HCT116 (cell line): ENCODE data around the gene AUTS2. TPM values are rescaled to one million over a fixed set of nuclear protein-coding genes. Genes with fewer than 3 reads are reported as not detected.

ENCODE experiments used
- ATAC-seq: fragments of 200-7000 bp; cut with Tn5 transposase; 2 replicates; pipeline ENCODE4 v1.9.1; 2020; ENCODE audit warnings: mild to moderate bottlenecking, moderate library complexity
- BruUV-seq: library from RNA; stranded (reverse); fragments of 400-500 nt; replicated peaks from 2 replicates; lab custom pipeline; 2021; lab: Mats Ljungman, UMichigan
- CTCF ChIA-PET: fragments of 300-600 bp; sonication (Branson Sonifier 250); formaldehyde crosslinking; loops from one replicate; lab custom pipeline; 2021; ENCODE audit warnings: antibody characterized with exemption; lab: Charles Lee
- POLR2A ChIA-PET: fragments of 300-600, 350-600 bp; sonication (Branson Sonifier 250); formaldehyde crosslinking; loops from one replicate; lab custom pipeline; 2021; ENCODE audit warnings: antibody characterized with exemption; lab: Charles Lee
- RAD21 ChIA-PET, 2 experiments: fragments of 300-600 bp; sonication (Branson Sonifier 250); formaldehyde crosslinking; loops; one replicate each; lab custom pipeline; 2023; ENCODE audit warnings: low total read pairs in 2 of 2; ENCODE audit not compliant: uncharacterized antibody in 2 of 2, unreplicated experiment in 2 of 2, low non-redundant PET in 1 of 2; lab: Charles Lee
- DNase-seq: peaks from one replicate; pipeline ENCODE4 v3.0.0-alpha.2; 2010; ENCODE audit warnings: low read depth, low spot score
- H2AFZ ChIP-seq: fragments of 200-600 bp; shearing (Covaris generic), sonication (generic); 2 replicates; pipeline ENCODE4 v1.6.1; 2017; ENCODE audit warnings: low read depth, mixed run types, mixed read lengths, antibody characterized with exemption, low read length; ENCODE audit not compliant: poor library complexity, severe bottlenecking
- H3K27ac ChIP-seq: 2 replicates; pipeline ENCODE4 v1.5.1; 2012; ENCODE audit warnings: low read depth, low read length
- H3K27me3 ChIP-seq: fragments of 200-600 bp; sonication (generic); 2 replicates; pipeline ENCODE4 v1.6.1; 2016; ENCODE audit warnings: mixed run types, low read length, mixed read lengths; ENCODE audit not compliant: insufficient read depth
- H3K36me3 ChIP-seq, 2 experiments: fragments of 200-500 bp in 1 of 2; fragments of 200-600 bp in 1 of 2; sonication (Bioruptor generic) in 1 of 2; sonication (generic) in 1 of 2; 2 replicates each; pipeline versions ENCODE4 v1.5.1 to v1.6.1; 2014 to 2016; ENCODE audit warnings: low read length in 2 of 2, inconsistent platforms in 1 of 2, mixed read lengths in 1 of 2, mixed run types in 1 of 2; ENCODE audit not compliant: insufficient read depth in 2 of 2, control insufficient read depth in 1 of 2
- H3K4me1 ChIP-seq, 2 experiments: fragments of 200-600 bp in 1 of 2; sonication (generic) in 1 of 2; 2 replicates each; pipeline versions ENCODE4 v1.5.1 to v1.6.1; 2012 to 2017; ENCODE audit warnings: low read length in 2 of 2, inconsistent platforms in 1 of 2, mild to moderate bottlenecking in 1 of 2, mixed read lengths in 1 of 2, mixed run types in 1 of 2, moderate library complexity in 1 of 2; ENCODE audit not compliant: insufficient read depth in 2 of 2, control insufficient read depth in 1 of 2
- H3K4me2 ChIP-seq: fragments of 200-600 bp; sonication (generic); 2 replicates; pipeline ENCODE4 v1.6.1; 2017; ENCODE audit warnings: mixed run types, low read length, mixed read lengths
- H3K4me3 ChIP-seq, 2 experiments: fragments of 200-600 bp in 1 of 2; sonication (generic) in 1 of 2; replicated peaks in 1 of 2; 2 replicates each; pipeline ENCODE4 v1.5.1; 2011 to 2016; ENCODE audit warnings: low read length in 2 of 2, control low read depth in 1 of 2, low read depth in 1 of 2, mild to moderate bottlenecking in 1 of 2, mixed read lengths in 1 of 2, mixed run types in 1 of 2
- H3K79me2 ChIP-seq: fragments of 200-600 bp; sonication (generic); 2 replicates; pipeline ENCODE4 v1.6.1; 2017; ENCODE audit warnings: mild to moderate bottlenecking, mixed run types, low read length, moderate library complexity, mixed read lengths; ENCODE audit not compliant: insufficient read depth
- H3K9ac ChIP-seq: fragments of 200-600 bp; sonication (generic); 2 replicates; pipeline ENCODE4 v1.6.1; 2016; ENCODE audit warnings: low read length, mixed read lengths
- H3K9me2 ChIP-seq: fragments of 200-600 bp; sonication (generic), shearing (Covaris generic); 2 replicates; pipeline ENCODE4 v1.6.1; 2017; ENCODE audit warnings: mixed run types, mild to moderate bottlenecking, moderate library complexity; ENCODE audit not compliant: insufficient read depth
- H3K9me3 ChIP-seq, 2 experiments: fragments of 200-500 bp in 1 of 2; fragments of 200-600 bp in 1 of 2; sonication (Bioruptor generic) in 1 of 2; sonication (generic) in 1 of 2; 2 replicates each; pipeline ENCODE4 v1.6.1; 2014 to 2017; ENCODE audit warnings: low read length in 2 of 2, mixed read lengths in 2 of 2, inconsistent platforms in 1 of 2, low read depth in 1 of 2, mild to moderate bottlenecking in 1 of 2, mixed run types in 1 of 2, moderate library complexity in 1 of 2; ENCODE audit not compliant: control insufficient read depth in 1 of 2, insufficient read depth in 1 of 2
- H4K20me1 ChIP-seq: fragments of 200-600 bp; sonication (generic), shearing (Covaris generic); 2 replicates; pipeline ENCODE4 v1.6.1; 2017; ENCODE audit warnings: mixed run types, mild to moderate bottlenecking, moderate library complexity; ENCODE audit not compliant: insufficient read depth
- ATF3 ChIP-seq: IDR thresholded peaks from 2 replicates; pipeline ENCODE4 v1.6.1; 2012
- CBX3 ChIP-seq: IDR thresholded peaks from 2 replicates; pipeline ENCODE4 v1.6.1; 2012; ENCODE audit warnings: low read depth
- CEBPB ChIP-seq: IDR thresholded peaks from 2 replicates; pipeline ENCODE4 v1.6.1; 2012; ENCODE audit warnings: low read depth
- EGR1 ChIP-seq: IDR thresholded peaks from 2 replicates; pipeline ENCODE4 v1.6.1; 2012; ENCODE audit warnings: low read depth
- ELF1 ChIP-seq: IDR thresholded peaks from 2 replicates; pipeline ENCODE4 v1.6.1; 2012; ENCODE audit warnings: low read depth, borderline replicate concordance
- MAX ChIP-seq: IDR thresholded peaks from 2 replicates; pipeline ENCODE4 v1.6.1; 2012
- POLR2AphosphoS5 ChIP-seq: IDR thresholded peaks from 2 replicates; pipeline ENCODE4 v1.6.1; 2011; ENCODE audit warnings: mild to moderate bottlenecking, low read depth, low read length, moderate library complexity
- RAD21 ChIP-seq: IDR thresholded peaks from 2 replicates; pipeline ENCODE4 v1.6.1; 2012; ENCODE audit warnings: low read depth, mild to moderate bottlenecking
- SP1 ChIP-seq: IDR thresholded peaks from 2 replicates; pipeline ENCODE4 v1.6.1; 2012; ENCODE audit warnings: low read depth
- SRF ChIP-seq: IDR thresholded peaks from 2 replicates; pipeline ENCODE4 v1.6.1; 2012; ENCODE audit warnings: low read depth
- intact Hi-C: fragments of 100-400 bp; cut with micrococcal nuclease; formaldehyde crosslinking; loops from 2 replicates; pipeline ENCODE4 v1.10.0; 2022
- total RNA-seq: library from RNA; stranded (reverse); gene quantifications from one replicate; pipeline ENCODE4 v1.2.1, GENCODE V29; 2021; ENCODE audit not compliant: unreplicated experiment

Gene AUTS2
- total RNA-seq, 1 experiment from 2014 or later = 0.93 TPM

- no peaks in the 10 kb centered on the region for H3K9me2 ChIP-seq
- H3K36me3 ChIP-seq = no peaks in the 10 kb centered on the region
- H3K4me1 ChIP-seq = no peaks in the 10 kb centered on the region
- ChIA-PET RAD21 (no interaction called here), CTCF (no interaction called here), POLR2A (no interaction called here)
- ATAC-seq = no peak
- no peak for TF ChIP-seq SRF
- TF ChIP-seq CBX3 = no peak
- no peak for TF ChIP-seq MAX
- TF ChIP-seq RAD21 = no peak
- no peak for TF ChIP-seq CEBPB
- TF ChIP-seq ELF1 = no peak
- TF ChIP-seq EGR1 = no peak
- no peak for TF ChIP-seq ATF3
- no peak for TF ChIP-seq POLR2AphosphoS5
- TF ChIP-seq SP1 = no peak
- no peak overlapping the region for H2AFZ ChIP-seq
- no peak for DNase-seq
- no TSS peak for BruUV-seq
- no peaks in the 10 kb centered on the region for H4K20me1 ChIP-seq
- H3K79me2 ChIP-seq = no peaks in the 10 kb centered on the region
- H3K27ac ChIP-seq = no peak overlapping the region
- H3K4me3 ChIP-seq = no peak overlapping the region
- no peaks in the 10 kb centered on the region for H3K27me3 ChIP-seq
- H3K9me3 ChIP-seq = peaks cover 0 to 27% of the 10 kb centered on the region in 2 experiments; a peak in 2 of 4 replicates
- no peak overlapping the region for H3K4me2 ChIP-seq
- H3K9ac ChIP-seq = no peak overlapping the region
- intact Hi-C loops = no loop called here
Measured at GRCh38 chr7:70379210-70379609, 780.9 kb downstream of the AUTS2 start.

GRCh38 chr7:70380421-70381015 lies 782.2 kb downstream of the AUTS2 start:
- POLR2A ChIA-PET = no interaction called here
- intact Hi-C loops = no loop called here

More at GRCh38 chr7:70380421-70381015, 782.2 kb downstream of the AUTS2 start:
- no peaks in the 10 kb centered on the region for H3K9me2 ChIP-seq
- no peaks in the 10 kb centered on the region for H4K20me1 ChIP-seq
- no peak overlapping the region for H3K9ac ChIP-seq
- no peaks in the 10 kb centered on the region for H3K36me3 ChIP-seq
- H2AFZ ChIP-seq = no peak overlapping the region
- BruUV-seq = no TSS peak
- H3K79me2 ChIP-seq = no peaks in the 10 kb centered on the region
- DNase-seq (no peak), ATAC-seq (no peak)
- no peak for TF ChIP-seq SRF
- ChIA-PET CTCF (no interaction called here), RAD21 (no interaction called here)
- H3K27me3 ChIP-seq = no peaks in the 10 kb centered on the region
- H3K27ac ChIP-seq = no peak overlapping the region
- no peak overlapping the region for H3K4me2 ChIP-seq
- H3K9me3 ChIP-seq = peaks cover 0 to 30% of the 10 kb centered on the region in 2 experiments; a peak in 2 of 4 replicates
- no peaks in the 10 kb centered on the region for H3K4me1 ChIP-seq
- no peak overlapping the region for H3K4me3 ChIP-seq
